Measurements from ENCODE around the gene SRGAP3.

Gene SRGAP3

GRCh38 chr3:8981296-8981695 is 268.1 kb downstream of the SRGAP3 start:
- no peak for FAIRE-seq
- no peak for DNase-seq (ENCODE audit: insufficient read length, low spot score)

- no peak for DNase-seq (ENCODE audit: insufficient read length, low spot score)
- FAIRE-seq: no peak
Measured at GRCh38 chr3:8980756-8981257, 268.6 kb downstream of the SRGAP3 start.

GRCh38 chr3:8979262-8979661 is 270.2 kb downstream of the SRGAP3 start:
- DNase-seq (ENCODE audit: insufficient read length, low spot score) (no peak), FAIRE-seq (no peak)

- no peak for FAIRE-seq
- DNase-seq (ENCODE audit: insufficient read length, low spot score): no peak
Measured at GRCh38 chr3:8978551-8978950, 270.9 kb downstream of the SRGAP3 start.

GRCh38 chr3:8976540-8977182 is 272.8 kb downstream of the SRGAP3 start:
- FAIRE-seq (no peak), DNase-seq (ENCODE audit: insufficient read length, low spot score) (no peak)

GRCh38 chr3:8975081-8976020 is 274.1 kb downstream of the SRGAP3 start:
- FAIRE-seq: no peak

GRCh38 chr3:8974458-8974857 is 275.0 kb downstream of the SRGAP3 start:
- DNase-seq (ENCODE audit: insufficient read length, low spot score) (no peak), FAIRE-seq (no peak)

More at GRCh38 chr3:8975081-8976020, 274.1 kb downstream of the SRGAP3 start:
- no peak for DNase-seq (ENCODE audit: insufficient read length, low spot score)

GRCh38 chr3:8972639-8973038 is 276.8 kb downstream of the SRGAP3 start:
- DNase-seq (ENCODE audit: insufficient read length, low spot score): no peak
- no peak for FAIRE-seq

- peak; percentile 76 for FAIRE-seq
Measured at GRCh38 chr3:8970971-8971589, 278.4 kb downstream of the SRGAP3 start.

GRCh38 chr3:8969241-8969640 is 280.2 kb downstream of the SRGAP3 start:
- FAIRE-seq (no peak), DNase-seq (ENCODE audit: insufficient read length, low spot score) (no peak)

More at GRCh38 chr3:8970971-8971589, 278.4 kb downstream of the SRGAP3 start:
- no peak for DNase-seq (ENCODE audit: insufficient read length, low spot score)

- FAIRE-seq (no peak), DNase-seq (ENCODE audit: insufficient read length, low spot score) (no peak)
Measured at GRCh38 chr3:8968375-8968882, 281.0 kb downstream of the SRGAP3 start.

- FAIRE-seq (no peak), DNase-seq (ENCODE audit: insufficient read length, low spot score) (no peak)
Measured at GRCh38 chr3:8967553-8967952, 281.9 kb downstream of the SRGAP3 start.

GRCh38 chr3:8966820-8967348 is 282.6 kb downstream of the SRGAP3 start:
- no peak for DNase-seq (ENCODE audit: insufficient read length, low spot score)
- FAIRE-seq: no peak

GRCh38 chr3:8966150-8966819 is 283.2 kb downstream of the SRGAP3 start:
- DNase-seq (ENCODE audit: insufficient read length, low spot score) (no peak), FAIRE-seq (no peak)

- DNase-seq (ENCODE audit: insufficient read length, low spot score): no peak
- FAIRE-seq: no peak
Measured at GRCh38 chr3:8964436-8965370, 284.7 kb downstream of the SRGAP3 start.

- FAIRE-seq: peak; percentile 91
Measured at GRCh38 chr3:8963137-8963853, 286.2 kb downstream of the SRGAP3 start, which contains the start of gene RAD18. TSS of gene RAD18 (minus strand) at chr3:8963472. CDS start at chr3:8963385, 87 bp downstream.

GRCh38 chr3:8962226-8962861 is 287.1 kb downstream of the SRGAP3 start:
- DNase-seq (ENCODE audit: insufficient read length, low spot score) (no peak), FAIRE-seq (no peak)

More at GRCh38 chr3:8963137-8963853, 286.2 kb downstream of the SRGAP3 start, which contains the start of gene RAD18:
- DNase-seq (ENCODE audit: insufficient read length, low spot score): peak; percentile 72

- DNase-seq (ENCODE audit: insufficient read length, low spot score) (no peak), FAIRE-seq (no peak)
Measured at GRCh38 chr3:8959668-8960067, 289.8 kb downstream of the SRGAP3 start.
